ENCODE measurements around the gene NTN3. TPM values are rescaled to one million over a fixed set of nuclear protein-coding genes. Genes with fewer than 3 reads are reported as not detected.
"Not testable (repeated sequence)": the region's sequence is repeated elsewhere in the genome, so short reads cannot be mapped to it uniquely, and the experiment has no call there.

NTN3 gene
- polyA plus RNA-seq, 1 donor, result 2.3 TPM

GRCh38 chr16:2479996-2480395 lies 8.9 kb downstream of the NTN3 start:
- DNase-seq, result not testable (repeated sequence)

DNA sequence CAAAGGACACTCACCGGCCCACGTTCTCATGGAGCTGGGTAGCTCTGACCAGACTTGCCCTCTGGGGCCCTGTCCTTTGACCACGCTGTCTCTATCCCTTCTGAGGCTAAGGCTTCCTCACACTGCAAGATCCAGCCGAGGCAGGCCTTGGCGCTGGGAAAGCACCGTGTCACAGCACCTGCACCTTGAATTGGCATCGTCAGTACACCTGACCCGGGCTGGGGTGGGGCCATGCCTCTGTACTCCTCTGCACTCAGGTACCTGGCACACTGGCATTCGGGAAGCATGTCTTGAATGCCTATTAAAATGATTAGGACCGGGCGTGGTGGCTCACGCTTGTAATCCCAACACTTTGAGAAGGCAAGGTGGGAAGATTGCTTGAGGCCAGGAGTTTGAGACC lies 9.9 kb downstream of the NTN3 start:
- DNase-seq, result no peak

- DNase-seq, result no peak
Observed at GRCh38 chr16:2481676-2482075, 10.6 kb downstream of the NTN3 start.

DNA sequence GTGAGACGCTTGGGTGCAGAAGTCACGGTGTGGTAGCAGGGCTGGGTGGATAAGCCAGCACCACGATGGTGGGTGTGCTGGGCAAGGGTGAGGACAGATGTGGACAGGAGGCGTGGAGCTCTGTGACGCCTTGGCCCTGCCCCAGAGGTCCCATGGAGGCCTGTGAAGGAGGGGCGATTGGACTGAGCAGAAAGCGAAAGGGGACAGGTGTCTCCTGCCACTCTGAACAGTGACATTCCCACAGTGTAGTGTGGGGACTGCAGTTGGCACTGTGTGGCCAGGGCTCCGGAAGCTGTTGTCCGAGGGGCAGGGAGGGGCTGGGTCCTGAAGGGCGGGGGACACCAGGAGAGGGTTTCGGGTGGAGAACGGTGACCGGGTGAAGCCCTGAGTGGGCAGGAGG lies 11.2 kb downstream of the NTN3 start:
- DNase-seq, result no peak

- no peak for DNase-seq
Observed at GRCh38 chr16:2482708-2483534, 11.8 kb downstream of the NTN3 start.

GRCh38 chr16:2483939-2484897 lies 13.1 kb downstream of the NTN3 start:
- no peak for DNase-seq

DNA sequence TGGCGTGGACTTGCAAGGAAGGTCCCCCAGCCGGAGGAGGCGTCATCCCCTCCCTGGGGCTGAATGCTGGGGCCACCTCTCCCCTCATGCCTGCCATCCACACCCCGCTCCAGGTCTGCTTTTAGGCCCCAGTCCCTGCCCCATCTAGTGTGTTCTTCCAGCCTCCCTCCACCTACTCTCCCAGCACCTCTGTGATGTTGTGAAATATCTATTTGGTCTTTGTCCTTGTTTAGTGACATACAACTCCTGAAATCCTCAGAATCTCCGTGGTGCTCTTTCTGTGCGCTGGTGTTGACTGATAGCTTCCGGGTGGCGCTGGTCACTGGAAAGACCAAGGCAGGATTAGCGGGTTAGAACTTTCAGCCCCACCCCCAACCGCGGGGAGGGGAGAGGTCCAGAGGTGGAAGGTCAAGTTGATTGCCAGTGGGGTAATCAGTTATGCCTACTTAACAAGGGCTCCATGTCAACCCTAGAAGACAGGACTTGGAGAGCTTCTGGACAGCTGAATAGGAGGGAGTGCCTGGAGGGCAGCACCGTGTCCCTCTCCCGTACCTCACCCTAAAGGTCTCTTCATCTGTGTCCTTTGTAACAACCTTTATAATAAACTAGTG lies 13.9 kb downstream of the NTN3 start:
- no peak for DNase-seq

- no peak for DNase-seq
Observed at GRCh38 chr16:2485811-2486507, 14.9 kb downstream of the NTN3 start.

- DNase-seq, result no peak
Observed at GRCh38 chr16:2486645-2487516, 15.8 kb downstream of the NTN3 start.

GRCh38 chr16:2487517-2487842 lies 16.4 kb downstream of the NTN3 start:
- DNase-seq, result no peak

GRCh38 chr16:2487903-2488531 lies 16.9 kb downstream of the NTN3 start:
- no peak for DNase-seq

- DNase-seq, result no peak
Observed at GRCh38 chr16:2489581-2489980, 18.5 kb downstream of the NTN3 start.

DNA sequence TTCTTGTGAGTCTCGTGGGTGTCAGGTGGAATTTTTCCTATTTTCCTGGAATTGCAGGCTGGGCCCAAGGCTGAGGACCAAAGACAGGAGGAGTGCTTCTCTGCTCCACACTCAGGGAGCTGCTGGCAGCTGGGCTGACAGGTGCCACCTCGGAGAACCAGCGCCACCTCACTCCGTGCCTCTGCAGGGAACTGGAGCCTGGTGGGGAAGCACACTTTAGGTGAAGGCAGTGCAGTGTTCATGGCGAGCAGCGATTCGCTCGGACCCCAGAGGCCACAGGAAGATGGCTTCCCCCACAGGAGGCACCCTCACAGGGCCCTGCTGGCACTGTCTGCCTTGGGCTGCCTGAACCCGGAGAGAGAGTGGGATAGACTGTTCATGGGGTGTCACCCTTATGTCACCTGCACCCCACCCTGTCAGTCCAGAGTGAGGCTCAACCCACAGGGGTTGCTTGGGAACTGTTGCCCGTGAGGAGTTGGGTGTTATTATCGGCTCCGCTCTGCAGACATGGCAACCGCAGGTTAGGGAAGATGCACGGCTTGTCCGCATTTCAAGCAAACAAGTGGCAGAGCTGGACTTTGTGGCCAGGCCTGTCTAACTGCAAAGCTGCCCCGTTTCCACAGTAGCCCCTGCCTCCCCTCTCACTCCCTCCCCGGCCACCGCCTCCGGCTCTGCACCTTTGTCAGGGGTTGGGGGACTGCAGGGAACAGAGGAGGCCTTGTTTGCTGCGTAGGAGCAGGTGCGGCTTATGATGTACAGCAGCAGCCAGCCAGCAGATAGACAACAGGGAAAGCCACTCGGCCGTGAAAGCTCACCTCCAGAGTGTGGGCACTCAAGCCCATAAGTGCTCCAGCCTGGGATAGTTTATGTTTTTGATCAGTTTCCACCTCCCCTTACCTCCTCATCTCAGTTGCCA lies 19.4 kb downstream of the NTN3 start:
- DNase-seq, result no peak

DNA sequence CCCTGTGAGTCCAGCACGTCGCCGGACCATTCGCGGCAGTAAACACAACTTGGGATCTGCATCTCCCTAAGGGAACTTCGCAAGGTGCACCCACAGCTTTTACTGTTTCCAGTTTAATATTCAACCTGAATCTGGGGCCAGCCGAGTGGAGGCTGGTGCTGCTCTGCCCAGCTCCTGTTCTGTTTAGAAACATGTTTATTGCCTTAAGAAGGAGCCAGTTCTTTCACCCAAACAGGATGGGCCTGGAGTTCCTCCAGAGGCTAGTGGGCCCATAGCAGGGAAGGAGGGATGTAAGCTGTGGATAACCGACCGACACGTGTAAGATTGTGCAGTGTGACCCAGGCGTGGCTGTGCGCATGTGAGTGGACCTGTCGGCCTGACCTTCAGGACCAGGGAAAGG lies 21.2 kb downstream of the NTN3 start:
- no peak for DNase-seq

GRCh38 chr16:2493605-2494004 lies 22.5 kb downstream of the NTN3 start:
- no peak for DNase-seq

- DNase-seq, result no peak
Observed at GRCh38 chr16:2494616-2495015, 23.5 kb downstream of the NTN3 start.

- no peak for DNase-seq
Observed at GRCh38 chr16:2495041-2495440, 23.9 kb downstream of the NTN3 start.

DNA sequence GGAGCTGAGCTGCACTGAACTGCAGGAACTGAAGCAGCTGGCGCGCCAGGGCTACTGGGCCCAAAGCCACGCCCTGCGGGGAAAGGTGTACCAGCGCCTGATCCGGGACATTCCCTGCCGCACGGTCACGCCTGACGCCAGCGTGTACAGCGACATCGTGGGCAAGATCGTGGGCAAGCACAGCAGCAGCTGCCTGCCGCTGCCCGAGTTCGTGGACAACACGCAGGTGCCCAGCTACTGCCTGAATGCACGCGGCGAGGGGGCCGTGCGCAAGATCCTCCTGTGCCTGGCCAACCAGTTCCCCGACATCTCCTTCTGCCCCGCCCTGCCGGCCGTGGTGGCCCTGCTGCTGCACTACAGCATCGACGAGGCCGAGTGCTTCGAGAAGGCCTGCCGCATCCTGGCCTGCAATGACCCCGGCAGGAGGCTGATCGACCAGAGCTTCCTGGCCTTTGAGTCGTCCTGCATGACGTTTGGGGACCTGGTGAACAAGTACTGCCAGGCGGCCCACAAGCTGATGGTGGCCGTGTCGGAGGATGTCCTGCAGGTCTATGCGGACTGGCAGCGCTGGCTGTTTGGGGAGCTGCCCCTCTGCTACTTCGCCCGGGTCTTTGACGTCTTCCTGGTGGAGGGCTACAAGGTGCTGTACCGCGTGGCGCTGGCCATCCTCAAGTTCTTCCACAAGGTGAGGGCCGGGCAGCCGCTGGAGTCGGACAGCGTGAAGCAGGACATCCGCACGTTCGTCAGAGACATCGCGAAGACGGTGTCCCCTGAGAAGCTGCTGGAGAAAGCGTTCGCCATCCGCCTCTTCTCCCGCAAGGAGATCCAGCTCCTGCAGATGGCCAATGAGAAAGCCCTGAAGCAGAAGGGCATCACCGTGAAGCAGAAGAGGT lies 25.4 kb downstream of the NTN3 start:
- DNase-seq, result no peak
